ENCODE data around the gene JAZF1. TPM values are rescaled to one million over a fixed set of nuclear protein-coding genes. Genes with fewer than 3 reads are reported as not detected.

The JAZF1 gene
- total RNA-seq, 2 donors from 2014 or later, result 13.9 to 16.5 TPM

DNA sequence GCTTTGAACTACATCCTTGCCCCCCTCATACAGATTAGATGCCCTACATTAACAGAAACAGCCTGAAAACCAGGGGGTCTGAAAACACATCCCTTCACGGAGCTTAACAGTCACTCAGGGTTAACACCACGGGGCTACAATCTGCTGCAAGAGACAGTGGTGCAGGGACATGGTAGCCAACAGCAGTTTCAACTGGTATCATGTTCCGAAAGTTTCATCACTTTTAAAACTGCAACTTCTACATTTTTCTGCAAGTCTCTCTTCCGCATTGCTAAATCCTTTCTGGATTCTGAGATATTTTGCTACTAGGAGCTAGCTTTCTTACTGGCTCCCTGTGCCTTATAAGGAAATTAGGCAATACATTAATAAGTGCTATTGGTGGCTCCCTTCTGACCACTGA, 92.6 kb downstream of the JAZF1 start:
- Histone ChIP-seq H3K27ac (no peak overlapping the region), H3K4me1 (ENCODE audit: control insufficient read depth in 1 of 2, low read depth in 2 of 2) (peaks cover 15 to 19% of the 10 kb centered on the region in 2 donors), H3K36me3 (no peaks in the 10 kb centered on the region), H3K27me3 (replicated peaks; ENCODE audit: insufficient read depth) (no peaks in the 10 kb centered on the region), H3K9me3 (no peaks in the 10 kb centered on the region), H3K4me3 (no peak overlapping the region)
- TF ChIP-seq, protein P1, sequence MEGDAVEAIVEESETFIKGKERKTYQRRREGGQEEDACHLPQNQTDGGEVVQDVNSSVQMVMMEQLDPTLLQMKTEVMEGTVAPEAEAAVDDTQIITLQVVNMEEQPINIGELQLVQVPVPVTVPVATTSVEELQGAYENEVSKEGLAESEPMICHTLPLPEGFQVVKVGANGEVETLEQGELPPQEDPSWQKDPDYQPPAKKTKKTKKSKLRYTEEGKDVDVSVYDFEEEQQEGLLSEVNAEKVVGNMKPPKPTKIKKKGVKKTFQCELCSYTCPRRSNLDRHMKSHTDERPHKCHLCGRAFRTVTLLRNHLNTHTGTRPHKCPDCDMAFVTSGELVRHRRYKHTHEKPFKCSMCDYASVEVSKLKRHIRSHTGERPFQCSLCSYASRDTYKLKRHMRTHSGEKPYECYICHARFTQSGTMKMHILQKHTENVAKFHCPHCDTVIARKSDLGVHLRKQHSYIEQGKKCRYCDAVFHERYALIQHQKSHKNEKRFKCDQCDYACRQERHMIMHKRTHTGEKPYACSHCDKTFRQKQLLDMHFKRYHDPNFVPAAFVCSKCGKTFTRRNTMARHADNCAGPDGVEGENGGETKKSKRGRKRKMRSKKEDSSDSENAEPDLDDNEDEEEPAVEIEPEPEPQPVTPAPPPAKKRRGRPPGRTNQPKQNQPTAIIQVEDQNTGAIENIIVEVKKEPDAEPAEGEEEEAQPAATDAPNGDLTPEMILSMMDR (IDR thresholded peaks at IDR 0.05), result no peak
- no peak for ATAC-seq (ENCODE audit: insufficient number of reproducible peaks, low FRiP score, low read depth)
- no peak for DNase-seq (ENCODE audit: low spot score)

DNA sequence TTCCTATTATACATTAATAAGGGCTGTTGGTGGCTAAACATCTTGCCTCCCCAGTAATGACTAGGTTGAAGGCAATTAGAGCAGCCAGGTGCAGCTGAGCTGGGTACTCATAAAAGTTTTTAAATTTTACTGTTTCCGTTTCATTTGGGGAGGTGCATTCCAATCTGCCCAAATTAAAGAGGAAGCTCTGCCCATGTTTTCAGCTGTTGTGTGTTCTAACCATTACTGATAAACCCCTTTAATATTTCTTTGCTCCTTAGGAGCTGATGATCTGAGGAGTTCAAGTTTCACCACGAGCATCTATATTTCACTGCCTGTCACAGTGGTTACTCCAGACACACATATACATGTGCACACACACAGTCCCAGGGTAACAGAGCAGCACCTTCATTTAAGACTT, 94.4 kb downstream of the JAZF1 start:
- DNase-seq (ENCODE audit: low spot score) (no peak), ATAC-seq (ENCODE audit: insufficient number of reproducible peaks, low FRiP score, low read depth) (no peak)
- Histone ChIP-seq H3K4me1 (ENCODE audit: control insufficient read depth in 1 of 2, low read depth in 2 of 2) (peaks cover 17 to 26% of the 10 kb centered on the region in 2 donors), H3K27ac (no peak overlapping the region), H3K9me3 (no peaks in the 10 kb centered on the region), H3K4me3 (no peak overlapping the region), H3K27me3 (replicated peaks; ENCODE audit: insufficient read depth) (no peaks in the 10 kb centered on the region), H3K36me3 (no peaks in the 10 kb centered on the region)
- TF ChIP-seq, protein P1 (IDR thresholded peaks at IDR 0.05), result no peak

DNA sequence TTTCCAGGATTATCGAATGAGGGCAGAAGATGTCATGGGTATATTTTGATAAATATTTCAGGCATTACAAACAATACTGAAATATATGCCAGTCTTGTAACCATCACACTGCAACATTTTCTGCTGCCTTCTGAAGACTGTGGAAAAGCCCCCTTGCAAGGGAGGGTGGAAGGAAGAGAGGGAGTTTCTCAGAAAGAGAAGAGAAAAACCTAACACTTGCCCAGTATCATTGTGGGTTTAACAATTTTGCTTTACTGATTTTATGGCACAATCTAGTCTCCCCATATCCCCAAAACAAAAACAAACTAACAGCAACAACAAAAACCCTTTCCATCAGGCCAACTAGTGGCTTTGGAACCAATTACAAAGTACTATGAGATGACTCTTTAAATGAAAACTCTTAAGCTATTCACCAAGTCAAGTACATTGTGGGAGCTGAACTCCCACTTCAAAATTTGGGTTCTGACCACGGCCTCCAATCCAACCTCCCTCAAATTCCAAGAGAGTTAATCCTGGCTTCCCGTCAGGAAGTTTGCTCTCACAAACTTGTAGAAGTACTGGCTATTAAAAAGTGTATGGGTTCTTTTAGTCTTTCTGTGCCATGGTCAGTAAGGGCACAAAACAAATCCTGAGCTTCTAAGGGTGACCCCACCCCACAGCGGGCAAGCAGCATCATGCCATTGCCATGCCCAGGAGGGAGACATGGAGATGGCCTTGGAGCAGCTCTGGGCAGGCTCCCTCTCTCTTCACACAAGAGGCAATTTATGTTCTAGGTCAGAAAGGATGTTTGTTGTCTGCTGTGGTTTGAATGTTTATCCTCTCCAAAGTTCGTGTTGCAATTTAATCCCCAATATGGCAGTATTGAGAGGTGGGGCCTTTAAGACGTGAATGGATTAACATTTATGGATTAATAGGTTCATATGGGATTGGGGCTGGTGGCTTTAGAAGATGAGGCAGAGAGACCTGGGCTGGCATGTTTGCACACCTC, 96.3 kb downstream of the JAZF1 start:
- ATAC-seq (ENCODE audit: insufficient number of reproducible peaks, low FRiP score, low read depth) (no peak), DNase-seq (ENCODE audit: low spot score) (no peak)
- no peaks in the 10 kb centered on the region for H3K36me3 ChIP-seq
- no peaks in the 10 kb centered on the region for H3K27me3 ChIP-seq (replicated peaks; ENCODE audit: insufficient read depth)
- TF ChIP-seq, protein P1 (IDR thresholded peaks at IDR 0.05), result no peak
- peaks cover 17 to 26% of the 10 kb centered on the region in 2 donors for H3K4me1 ChIP-seq (ENCODE audit: control insufficient read depth in 1 of 2, low read depth in 2 of 2)
- H3K27ac ChIP-seq, result peak overlapping the region; percentile 55 to 56
- H3K4me3 ChIP-seq, result no peak overlapping the region
- no peaks in the 10 kb centered on the region for H3K9me3 ChIP-seq

DNA sequence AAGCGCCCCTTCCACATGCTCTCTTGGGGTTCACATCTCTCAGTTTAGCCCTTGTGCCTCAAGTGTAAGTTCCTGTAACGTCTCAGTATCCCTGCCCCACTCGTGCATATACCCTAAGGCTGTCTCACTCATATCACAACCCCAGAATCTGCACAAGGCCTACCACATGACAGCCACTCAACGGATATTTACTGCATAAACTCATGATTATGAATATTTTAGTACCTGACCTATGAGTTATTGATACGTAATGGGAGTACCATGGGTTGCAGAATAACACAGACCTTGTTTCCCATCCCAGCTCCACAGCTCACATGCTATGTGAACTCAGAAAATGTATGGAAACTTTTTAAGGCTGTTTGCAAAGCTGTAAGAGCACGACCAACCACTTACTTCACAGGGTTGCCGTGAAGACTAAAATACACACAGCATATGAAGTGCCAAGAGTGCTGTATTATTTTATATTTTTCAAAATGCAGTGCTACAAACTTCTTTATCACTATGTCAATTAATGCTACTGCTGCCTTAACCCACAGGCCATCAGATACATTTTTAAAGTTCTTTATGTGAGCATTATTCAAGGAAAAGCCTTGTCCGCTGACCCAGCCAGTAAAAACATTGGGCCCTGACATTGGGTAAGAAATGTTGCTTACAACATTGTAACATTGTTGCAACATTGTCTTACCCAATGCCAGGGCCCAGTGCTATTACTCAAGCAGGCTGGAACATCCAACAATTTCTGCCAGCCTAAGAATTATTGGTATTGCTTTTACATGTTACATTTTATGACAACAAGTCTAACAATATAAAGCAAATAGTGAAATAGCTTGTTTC, 97.2 kb downstream of the JAZF1 start:
- ATAC-seq (ENCODE audit: insufficient number of reproducible peaks, low FRiP score, low read depth), result peak; percentile 84
- Histone ChIP-seq H3K27ac (peak overlapping the region; percentile 55 to 56), H3K4me3 (no peak overlapping the region), H3K36me3 (no peaks in the 10 kb centered on the region), H3K9me3 (no peaks in the 10 kb centered on the region), H3K27me3 (replicated peaks; ENCODE audit: insufficient read depth) (no peaks in the 10 kb centered on the region), H3K4me1 (ENCODE audit: control insufficient read depth in 1 of 2, low read depth in 2 of 2) (peaks cover 17 to 26% of the 10 kb centered on the region in 2 donors)
- TF ChIP-seq, protein P1 (IDR thresholded peaks at IDR 0.05), result no peak
- peak; percentile 34 for DNase-seq (ENCODE audit: low spot score)

DNA sequence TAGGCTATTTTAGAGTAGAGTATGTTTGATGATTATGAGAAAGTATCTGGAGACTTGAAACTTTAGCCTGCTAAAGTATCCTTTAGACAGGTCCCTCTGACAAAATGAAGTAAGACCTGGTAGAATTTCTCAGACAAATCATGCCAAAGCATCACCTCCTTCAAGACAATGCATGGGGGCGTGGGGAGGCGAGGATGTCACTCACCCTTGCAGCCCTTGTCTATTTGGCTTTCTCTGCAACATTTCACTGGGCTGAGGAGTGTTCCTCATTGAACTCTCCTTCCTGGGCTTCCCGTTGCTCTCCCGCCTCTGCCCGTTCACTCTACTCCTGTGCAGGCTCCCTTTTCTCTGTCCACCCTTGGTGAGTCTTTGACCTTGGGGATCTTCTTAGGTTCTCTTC, 98.5 kb downstream of the JAZF1 start:
- Histone ChIP-seq H3K36me3 (no peaks in the 10 kb centered on the region), H3K27ac (no peak overlapping the region), H3K4me1 (ENCODE audit: control insufficient read depth in 1 of 2, low read depth in 2 of 2) (peaks cover 17 to 26% of the 10 kb centered on the region in 2 donors), H3K4me3 (no peak overlapping the region), H3K27me3 (replicated peaks; ENCODE audit: insufficient read depth) (no peaks in the 10 kb centered on the region), H3K9me3 (no peaks in the 10 kb centered on the region)
- TF ChIP-seq, protein P1 (IDR thresholded peaks at IDR 0.05), result no peak
- DNase-seq (ENCODE audit: low spot score) (no peak), ATAC-seq (ENCODE audit: insufficient number of reproducible peaks, low FRiP score, low read depth) (no peak)
